Keratinocyte (primary cell): ENCODE measurements around the gene A2ML1. TPM values are rescaled to one million over a fixed set of nuclear protein-coding genes. Genes with fewer than 3 reads are reported as not detected.
"Not testable (repeated sequence)": the region's sequence is repeated elsewhere in the genome, so short reads cannot be mapped to it uniquely, and the experiment has no call there.

ENCODE experiments used
- DNase-seq: peaks from one replicate; pipeline ENCODE4 v3.0.0-alpha.2; 2011; ENCODE audit warnings: low read depth, missing footprints, low spot score
- FAIRE-seq: peaks from 2 replicates; lab custom pipeline; 2011; peaks lifted over from hg19 to GRCh38; lab: Jason Lieb, UNC
- H2AFZ ChIP-seq: 2 replicates; pipeline ENCODE4 v1.6.0; 2012; ENCODE audit warnings: low read length, control low read depth, inconsistent platforms; ENCODE audit not compliant: control insufficient read depth
- H3K27ac ChIP-seq: 2 replicates; pipeline ENCODE4 v1.5.1; 2011; ENCODE audit warnings: low read length; ENCODE audit not compliant: control insufficient read depth, insufficient read depth
- H3K27me3 ChIP-seq: 3 replicates; pipeline ENCODE4 v1.6.0; 2011; ENCODE audit warnings: low read length; ENCODE audit not compliant: control insufficient read depth, insufficient read depth; ENCODE audit errors: extremely low read depth
- H3K36me3 ChIP-seq, 2 experiments: 2 replicates in 1 of 2; 3 replicates in 1 of 2; pipeline ENCODE4 v1.5.1; 2011; ENCODE audit warnings: low read length in 2 of 2, mild to moderate bottlenecking in 1 of 2; ENCODE audit not compliant: control insufficient read depth in 2 of 2, insufficient read depth in 2 of 2; ENCODE audit errors: extremely low read depth in 1 of 2
- H3K4me1 ChIP-seq: 3 replicates; pipeline ENCODE4 v1.5.1; 2011; ENCODE audit warnings: low read length; ENCODE audit not compliant: control insufficient read depth, insufficient read depth; ENCODE audit errors: extremely low read depth
- H3K4me2 ChIP-seq: 3 replicates; pipeline ENCODE4 v1.6.0; 2011; ENCODE audit warnings: low read depth, low read length; ENCODE audit not compliant: control insufficient read depth, insufficient read depth; ENCODE audit errors: extremely low read depth
- H3K4me3 ChIP-seq, 3 experiments: fragments of 200-600 bp in 1 of 3; sonication (generic) in 1 of 3; 2 replicates in 2 of 3; 3 replicates in 1 of 3; pipeline ENCODE4 v1.5.1; 2011 to 2016; ENCODE audit warnings: low read length in 3 of 3, mild to moderate bottlenecking in 3 of 3, control low read depth in 2 of 3, inconsistent platforms in 1 of 3, low read depth in 1 of 3, mixed read lengths in 1 of 3, mixed run types in 1 of 3, moderate library complexity in 1 of 3; ENCODE audit not compliant: control insufficient read depth in 2 of 3, insufficient read depth in 2 of 3; ENCODE audit errors: extremely low read depth in 1 of 3
- H3K79me2 ChIP-seq: 2 replicates; pipeline ENCODE4 v1.6.0; 2012; ENCODE audit warnings: low read length; ENCODE audit not compliant: control insufficient read depth, insufficient read depth
- H3K9ac ChIP-seq: 3 replicates; pipeline ENCODE4 v1.6.0; 2011; ENCODE audit warnings: low read length; ENCODE audit not compliant: control insufficient read depth, insufficient read depth; ENCODE audit errors: extremely low read depth
- H3K9me1 ChIP-seq: 3 replicates; pipeline ENCODE4 v1.6.0; 2011; ENCODE audit warnings: low read length; ENCODE audit not compliant: control insufficient read depth, insufficient read depth; ENCODE audit errors: extremely low read depth
- H3K9me3 ChIP-seq: 2 replicates; pipeline ENCODE4 v1.5.1; 2012; ENCODE audit warnings: low read depth, low read length; ENCODE audit not compliant: control insufficient read depth
- H4K20me1 ChIP-seq: 3 replicates; pipeline ENCODE4 v1.6.0; 2011; ENCODE audit warnings: low read length; ENCODE audit not compliant: control insufficient read depth, insufficient read depth; ENCODE audit errors: extremely low read depth
- EZH2 ChIP-seq: IDR thresholded peaks from one replicate; pipeline ENCODE4 v1.6.1; 2012; ENCODE audit warnings: inconsistent platforms, mild to moderate bottlenecking, low read length, moderate library complexity
- dilution Hi-C: fragments of 300-500 bp; cut with MboI; formaldehyde crosslinking; loops from one replicate; pipeline ENCODE4 v1.7.0; 2020; ENCODE audit warnings: low sequenced_read_pairs; ENCODE audit not compliant: extremely low pct_ligation_motif_present
- polyA plus RNA-seq, 5 experiments: library from polyadenylated mRNA; depleted of rRNA in 3 of 5; stranded (reverse) in 3 of 5; stranded (forward) in 1 of 5; unstranded in 1 of 5; fragments of >200 nt; gene quantifications; 1 replicate in 1 of 5; 2 replicates in 3 of 5; 3 replicates in 1 of 5; pipeline versions ENCODE4 v1.2.1 to v1.2.3, GENCODE V29; 2011 to 2012; ENCODE audit warnings: missing spikeins in 2 of 5, low read depth in 1 of 5, low replicate concordance in 1 of 5
- TF ChIP-seq, protein P1 (sequence below), 3 experiments: IDR thresholded peaks in 1 of 3; conservative IDR thresholded peaks in 1 of 3; optimal IDR thresholded peaks in 1 of 3; 2 replicates in 2 of 3; 3 replicates in 1 of 3; pipeline versions ENCODE3 to v1.5.1; 2011; ENCODE audit warnings: low read length in 3 of 3, mild to moderate bottlenecking in 3 of 3, moderate library complexity in 2 of 3, control low read depth in 1 of 3, inconsistent platforms in 1 of 3; ENCODE audit not compliant: insufficient read depth in 2 of 3; ENCODE audit errors: extremely low read depth in 1 of 3

A2ML1 gene
- polyA plus RNA-seq, 1 donor (not counting 4 experiments of a cell fraction or from before 2014, with no cell fraction given), result 81.1 TPM

DNA sequence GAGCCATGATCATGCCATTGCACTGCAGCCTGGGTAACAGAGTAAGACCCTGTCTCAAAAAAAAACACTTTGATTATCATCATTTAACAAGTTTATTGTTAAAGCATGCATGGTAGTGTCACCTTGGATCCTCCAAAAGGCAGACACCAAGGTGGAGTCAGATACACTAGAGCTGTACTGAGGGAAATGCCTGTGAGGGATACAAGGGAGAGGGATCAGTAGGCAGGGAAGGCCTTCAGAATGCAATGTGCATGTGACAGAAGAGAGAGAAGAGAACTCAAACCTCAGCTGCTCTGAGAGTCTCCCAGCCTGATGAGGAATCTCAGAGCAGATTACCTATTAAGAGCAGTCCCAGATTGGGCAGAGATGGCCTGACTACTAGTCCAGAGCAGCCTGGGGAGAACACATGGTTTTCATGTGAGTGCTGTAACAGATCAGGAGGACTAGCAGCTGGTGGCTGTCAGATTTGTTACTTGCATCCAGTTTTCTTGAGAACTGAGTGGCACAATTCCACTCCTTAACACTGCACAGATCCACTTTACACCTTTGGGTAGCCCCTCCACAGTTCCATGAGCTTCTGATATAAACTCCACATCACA, 38.0 kb upstream of the A2ML1 start:
- H3K9me3 ChIP-seq, result no peaks in the 10 kb centered on the region
- H3K9ac ChIP-seq, result no peak overlapping the region
- H3K4me1 ChIP-seq, result no peaks in the 10 kb centered on the region
- H4K20me1 ChIP-seq, result no peaks in the 10 kb centered on the region
- H3K36me3 ChIP-seq, result peaks cover 0 to 1% of the 10 kb centered on the region in 2 experiments
- no peak for FAIRE-seq
- dilution Hi-C loops, result no loop called here
- DNase-seq, result no peak
- H3K4me3 ChIP-seq, result no peak overlapping the region
- H3K9me1 ChIP-seq, result no peaks in the 10 kb centered on the region
- no peak overlapping the region for H2AFZ ChIP-seq
- TF ChIP-seq EZH2, result no peak
- TF ChIP-seq, protein P1, sequence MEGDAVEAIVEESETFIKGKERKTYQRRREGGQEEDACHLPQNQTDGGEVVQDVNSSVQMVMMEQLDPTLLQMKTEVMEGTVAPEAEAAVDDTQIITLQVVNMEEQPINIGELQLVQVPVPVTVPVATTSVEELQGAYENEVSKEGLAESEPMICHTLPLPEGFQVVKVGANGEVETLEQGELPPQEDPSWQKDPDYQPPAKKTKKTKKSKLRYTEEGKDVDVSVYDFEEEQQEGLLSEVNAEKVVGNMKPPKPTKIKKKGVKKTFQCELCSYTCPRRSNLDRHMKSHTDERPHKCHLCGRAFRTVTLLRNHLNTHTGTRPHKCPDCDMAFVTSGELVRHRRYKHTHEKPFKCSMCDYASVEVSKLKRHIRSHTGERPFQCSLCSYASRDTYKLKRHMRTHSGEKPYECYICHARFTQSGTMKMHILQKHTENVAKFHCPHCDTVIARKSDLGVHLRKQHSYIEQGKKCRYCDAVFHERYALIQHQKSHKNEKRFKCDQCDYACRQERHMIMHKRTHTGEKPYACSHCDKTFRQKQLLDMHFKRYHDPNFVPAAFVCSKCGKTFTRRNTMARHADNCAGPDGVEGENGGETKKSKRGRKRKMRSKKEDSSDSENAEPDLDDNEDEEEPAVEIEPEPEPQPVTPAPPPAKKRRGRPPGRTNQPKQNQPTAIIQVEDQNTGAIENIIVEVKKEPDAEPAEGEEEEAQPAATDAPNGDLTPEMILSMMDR (optimal IDR thresholded peaks at IDR 0.05 in 1 of 3, IDR thresholded peaks at IDR 0.05 in 1 of 3, conservative IDR thresholded peaks at IDR 0.05 in 1 of 3; ENCODE audit: extremely low read depth in 1 of 3, insufficient read depth in 2 of 3, low read length in 3 of 3), result no peak
- H3K27me3 ChIP-seq, result no peaks in the 10 kb centered on the region
- no peak overlapping the region for H3K4me2 ChIP-seq
- no peaks in the 10 kb centered on the region for H3K79me2 ChIP-seq
- H3K27ac ChIP-seq, result no peak overlapping the region

DNA sequence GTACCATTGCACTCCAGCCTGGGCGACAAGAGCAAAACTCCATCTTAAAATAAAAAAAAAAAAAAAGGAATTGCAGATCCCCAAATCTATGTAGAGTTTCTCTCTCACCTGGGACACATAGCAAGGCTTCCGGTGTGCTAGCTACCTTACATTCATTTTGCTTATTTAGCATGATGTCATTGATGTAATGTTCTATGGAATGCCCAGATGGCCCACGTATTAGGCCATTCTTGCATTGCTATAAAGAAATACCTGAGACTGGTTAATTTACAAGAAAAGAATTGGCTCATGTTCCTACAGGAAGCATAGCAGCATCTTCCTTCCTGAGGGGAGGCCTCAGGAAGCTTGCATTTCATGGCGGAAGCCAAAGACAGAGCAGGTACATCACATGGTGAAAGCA, 36.9 kb upstream of the A2ML1 start:
- H3K4me1 ChIP-seq, result no peaks in the 10 kb centered on the region
- FAIRE-seq (no peak), DNase-seq (no peak)
- no peak overlapping the region for H3K4me3 ChIP-seq
- TF ChIP-seq, protein P1 (optimal IDR thresholded peaks at IDR 0.05 in 1 of 3, IDR thresholded peaks at IDR 0.05 in 1 of 3, conservative IDR thresholded peaks at IDR 0.05 in 1 of 3; ENCODE audit: extremely low read depth in 1 of 3, insufficient read depth in 2 of 3, low read length in 3 of 3), result no peak
- no peak for TF ChIP-seq EZH2
- dilution Hi-C loops, result no loop called here
- no peak overlapping the region for H3K4me2 ChIP-seq
- H2AFZ ChIP-seq, result no peak overlapping the region
- no peaks in the 10 kb centered on the region for H3K79me2 ChIP-seq
- no peaks in the 10 kb centered on the region for H3K9me1 ChIP-seq
- no peak overlapping the region for H3K9ac ChIP-seq
- no peaks in the 10 kb centered on the region for H3K27me3 ChIP-seq
- peaks cover 0 to 1% of the 10 kb centered on the region in 2 experiments for H3K36me3 ChIP-seq
- H3K9me3 ChIP-seq, result no peaks in the 10 kb centered on the region
- no peak overlapping the region for H3K27ac ChIP-seq
- H4K20me1 ChIP-seq, result no peaks in the 10 kb centered on the region

DNA sequence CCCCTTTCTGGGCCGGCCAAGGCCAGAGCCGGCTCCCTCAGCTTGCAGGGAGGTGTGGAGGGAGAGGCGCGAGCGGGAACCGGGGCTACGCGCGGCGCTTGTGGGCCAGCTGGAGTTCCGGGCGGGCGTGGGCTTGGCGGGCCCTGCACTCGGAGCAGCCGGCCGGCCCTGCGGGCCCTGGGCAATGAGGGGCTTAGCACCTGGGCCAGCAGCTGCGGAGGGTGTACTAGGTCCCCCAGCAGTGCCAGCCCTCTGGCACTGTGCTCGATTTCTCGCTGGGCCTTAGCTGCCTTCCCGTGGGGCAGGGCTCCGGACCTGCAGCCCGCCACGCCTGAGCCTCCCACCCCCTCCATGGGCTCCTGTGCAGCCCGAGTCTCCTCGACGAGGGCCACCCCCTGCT, 35.2 kb upstream of the A2ML1 start:
- H3K27ac ChIP-seq, H3K9me1 ChIP-seq, H3K79me2 ChIP-seq, H4K20me1 ChIP-seq, H3K4me2 ChIP-seq, H3K4me3 ChIP-seq, H3K27me3 ChIP-seq, H3K9me3 ChIP-seq, dilution Hi-C loops, FAIRE-seq, H3K9ac ChIP-seq, H3K4me1 ChIP-seq, DNase-seq, H3K36me3 ChIP-seq, H2AFZ ChIP-seq: not testable (repeated sequence)

DNA sequence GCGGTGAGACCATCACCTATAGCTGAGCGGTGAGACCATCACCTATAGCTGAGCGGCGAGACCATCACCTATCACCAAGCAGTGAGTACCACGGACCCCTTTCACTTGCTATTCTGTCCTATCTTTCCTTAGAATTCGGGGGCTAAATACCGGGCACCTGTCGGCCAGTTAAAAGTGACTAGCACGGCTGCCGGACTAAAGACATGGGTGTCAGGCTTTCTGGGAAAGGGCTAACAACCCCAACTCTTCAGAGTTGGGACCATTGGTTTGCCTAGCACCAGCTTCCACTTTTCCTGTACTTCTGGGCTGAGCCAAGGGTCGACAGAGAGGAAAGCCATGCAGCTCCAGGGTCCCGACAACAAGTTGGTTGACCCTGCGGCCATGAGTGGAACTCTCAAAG, 33.7 kb upstream of the A2ML1 start:
- H3K9me3 ChIP-seq, dilution Hi-C loops, DNase-seq, H3K9me1 ChIP-seq, H2AFZ ChIP-seq, H3K4me2 ChIP-seq, FAIRE-seq, H3K27ac ChIP-seq, H3K36me3 ChIP-seq, H3K27me3 ChIP-seq, H4K20me1 ChIP-seq, H3K79me2 ChIP-seq, H3K4me3 ChIP-seq, H3K4me1 ChIP-seq, H3K9ac ChIP-seq: not testable (repeated sequence)
